Peyer's patch (tissue), 4 donors: ENCODE results near the gene CDC42BPA.

ENCODE experiments used
- POLR2A ChIP-seq, 2 donors: fragments of 450-650 bp; IDR thresholded peaks; one replicate each; pipeline ENCODE4 v1.5.1; 2017; ENCODE audit warnings: antibody characterized with exemption in 2 of 2, mild to moderate bottlenecking in 2 of 2, moderate library complexity in 2 of 2
- TF ChIP-seq, protein P1 (sequence below), 6 experiments: fragments of 450-650 bp in 4 of 6; fragments of 200-600 bp in 2 of 6; sonication (generic) in 1 of 6; IDR thresholded peaks; one replicate each; pipeline ENCODE4 v1.5.1; 2017 to 2019; ENCODE audit warnings: antibody characterized with exemption in 6 of 6, mild to moderate bottlenecking in 3 of 6, moderate library complexity in 1 of 6

- TF ChIP-seq, protein P1, sequence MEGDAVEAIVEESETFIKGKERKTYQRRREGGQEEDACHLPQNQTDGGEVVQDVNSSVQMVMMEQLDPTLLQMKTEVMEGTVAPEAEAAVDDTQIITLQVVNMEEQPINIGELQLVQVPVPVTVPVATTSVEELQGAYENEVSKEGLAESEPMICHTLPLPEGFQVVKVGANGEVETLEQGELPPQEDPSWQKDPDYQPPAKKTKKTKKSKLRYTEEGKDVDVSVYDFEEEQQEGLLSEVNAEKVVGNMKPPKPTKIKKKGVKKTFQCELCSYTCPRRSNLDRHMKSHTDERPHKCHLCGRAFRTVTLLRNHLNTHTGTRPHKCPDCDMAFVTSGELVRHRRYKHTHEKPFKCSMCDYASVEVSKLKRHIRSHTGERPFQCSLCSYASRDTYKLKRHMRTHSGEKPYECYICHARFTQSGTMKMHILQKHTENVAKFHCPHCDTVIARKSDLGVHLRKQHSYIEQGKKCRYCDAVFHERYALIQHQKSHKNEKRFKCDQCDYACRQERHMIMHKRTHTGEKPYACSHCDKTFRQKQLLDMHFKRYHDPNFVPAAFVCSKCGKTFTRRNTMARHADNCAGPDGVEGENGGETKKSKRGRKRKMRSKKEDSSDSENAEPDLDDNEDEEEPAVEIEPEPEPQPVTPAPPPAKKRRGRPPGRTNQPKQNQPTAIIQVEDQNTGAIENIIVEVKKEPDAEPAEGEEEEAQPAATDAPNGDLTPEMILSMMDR (IDR thresholded peaks at IDR 0.05), result peak in 4 of 6 experiments; percentile 34 to 41 (median 36)
- TF ChIP-seq POLR2A (IDR thresholded peaks at IDR 0.05), result no peak
Measured at GRCh38 chr1:227131193-227131592, 187.1 kb downstream of the CDC42BPA start.
